GM12873 (cell line): ENCODE measurements around the gene KCNK1.

ENCODE experiments used
- TF ChIP-seq, protein P1 (sequence below): IDR thresholded peaks from 2 replicates; pipeline ENCODE4 v1.5.1; 2012; ENCODE audit warnings: low read depth, mild to moderate bottlenecking, moderate library complexity, low read length, control low read depth; ENCODE audit not compliant: insufficient read depth; ENCODE audit errors: missing control alignments

The KCNK1 gene

DNA sequence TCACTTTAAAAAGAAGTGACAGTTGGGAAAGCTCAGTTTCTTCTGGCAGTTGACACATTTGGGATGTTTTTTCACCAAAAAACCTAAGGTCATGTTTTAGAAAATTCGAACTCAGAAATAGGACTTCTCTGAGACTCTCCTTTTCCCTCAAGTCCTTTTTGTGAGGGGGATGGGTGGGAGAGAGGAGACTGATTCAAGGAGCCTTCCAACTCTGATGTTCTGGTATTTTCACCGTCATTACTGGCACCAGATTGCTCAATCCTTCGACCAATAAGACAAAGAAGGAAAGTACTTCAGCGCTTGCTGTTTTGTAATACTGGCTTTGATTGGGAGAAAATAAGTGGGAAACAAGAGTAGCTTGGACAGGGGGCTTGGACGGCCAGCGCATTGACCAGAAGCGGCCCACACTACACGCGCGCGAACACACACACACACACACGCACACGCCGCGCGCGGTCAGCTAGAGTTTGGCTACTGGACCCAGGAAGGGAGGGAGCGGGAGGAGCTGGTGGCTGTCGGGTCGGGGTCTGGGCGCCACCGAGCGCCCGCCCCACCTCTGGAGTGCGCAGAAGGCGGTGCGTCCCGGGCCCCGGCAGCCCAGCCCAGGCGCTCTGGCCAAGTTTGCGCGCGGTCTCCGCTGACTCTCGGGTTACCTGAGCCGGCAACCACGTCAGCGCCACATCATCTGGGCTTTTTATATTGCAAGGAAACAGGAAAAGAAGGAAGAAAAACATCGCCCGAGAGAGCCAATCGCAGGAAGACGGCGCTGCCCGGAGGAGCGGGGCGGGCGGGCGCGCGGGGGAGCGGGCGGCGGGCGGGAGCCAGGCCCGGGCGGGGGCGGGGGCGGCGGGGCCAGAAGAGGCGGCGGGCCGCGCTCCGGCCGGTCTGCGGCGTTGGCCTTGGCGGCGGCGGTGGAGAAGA is at the start of gene KCNK1:
KCNK1 (plus strand) TSS at position 855 of the 921 bp plus-strand sequence; CDS start at position 921, 66 bp downstream.
- TF ChIP-seq, protein P1, sequence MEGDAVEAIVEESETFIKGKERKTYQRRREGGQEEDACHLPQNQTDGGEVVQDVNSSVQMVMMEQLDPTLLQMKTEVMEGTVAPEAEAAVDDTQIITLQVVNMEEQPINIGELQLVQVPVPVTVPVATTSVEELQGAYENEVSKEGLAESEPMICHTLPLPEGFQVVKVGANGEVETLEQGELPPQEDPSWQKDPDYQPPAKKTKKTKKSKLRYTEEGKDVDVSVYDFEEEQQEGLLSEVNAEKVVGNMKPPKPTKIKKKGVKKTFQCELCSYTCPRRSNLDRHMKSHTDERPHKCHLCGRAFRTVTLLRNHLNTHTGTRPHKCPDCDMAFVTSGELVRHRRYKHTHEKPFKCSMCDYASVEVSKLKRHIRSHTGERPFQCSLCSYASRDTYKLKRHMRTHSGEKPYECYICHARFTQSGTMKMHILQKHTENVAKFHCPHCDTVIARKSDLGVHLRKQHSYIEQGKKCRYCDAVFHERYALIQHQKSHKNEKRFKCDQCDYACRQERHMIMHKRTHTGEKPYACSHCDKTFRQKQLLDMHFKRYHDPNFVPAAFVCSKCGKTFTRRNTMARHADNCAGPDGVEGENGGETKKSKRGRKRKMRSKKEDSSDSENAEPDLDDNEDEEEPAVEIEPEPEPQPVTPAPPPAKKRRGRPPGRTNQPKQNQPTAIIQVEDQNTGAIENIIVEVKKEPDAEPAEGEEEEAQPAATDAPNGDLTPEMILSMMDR = no peak

DNA sequence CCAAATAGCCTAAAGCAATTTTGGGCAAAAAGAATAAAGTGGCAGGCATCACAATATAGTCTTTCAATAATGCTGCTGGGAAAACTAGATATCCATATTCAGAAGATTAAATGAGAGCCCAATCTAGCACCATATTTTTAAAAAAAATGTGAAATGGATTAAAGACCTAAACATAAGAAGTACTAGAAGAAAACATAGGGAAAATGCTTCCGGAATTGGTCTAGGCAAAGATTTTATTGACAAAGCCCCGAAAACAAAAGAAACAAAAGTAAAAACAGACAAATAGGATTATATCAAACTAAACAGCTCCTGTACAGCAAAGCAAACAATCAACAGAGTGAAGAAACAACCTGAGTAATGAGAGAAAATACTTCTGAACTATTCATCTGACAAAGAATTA is 48.6 kb upstream of the KCNK1 start:
- TF ChIP-seq, protein P1 = no peak

DNA sequence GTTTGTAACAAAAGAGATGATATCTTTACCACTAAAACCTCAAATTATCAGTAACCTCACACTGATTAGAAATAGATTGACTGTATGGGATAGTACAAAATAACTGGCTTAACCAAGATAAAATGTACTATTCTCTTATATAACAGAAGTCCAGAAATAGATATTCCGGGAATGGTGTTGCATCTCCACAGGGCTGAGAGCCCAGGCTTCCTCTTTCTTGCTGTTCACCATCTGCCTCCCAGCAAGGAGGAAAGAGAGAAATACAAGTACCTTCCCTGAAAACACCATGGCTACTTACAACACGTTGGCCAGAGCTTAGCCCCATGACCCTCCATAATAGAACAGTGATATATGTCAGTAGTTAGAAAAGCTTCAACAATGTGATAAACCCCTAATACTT is 47.0 kb upstream of the KCNK1 start:
- TF ChIP-seq, protein P1 = no peak

DNA sequence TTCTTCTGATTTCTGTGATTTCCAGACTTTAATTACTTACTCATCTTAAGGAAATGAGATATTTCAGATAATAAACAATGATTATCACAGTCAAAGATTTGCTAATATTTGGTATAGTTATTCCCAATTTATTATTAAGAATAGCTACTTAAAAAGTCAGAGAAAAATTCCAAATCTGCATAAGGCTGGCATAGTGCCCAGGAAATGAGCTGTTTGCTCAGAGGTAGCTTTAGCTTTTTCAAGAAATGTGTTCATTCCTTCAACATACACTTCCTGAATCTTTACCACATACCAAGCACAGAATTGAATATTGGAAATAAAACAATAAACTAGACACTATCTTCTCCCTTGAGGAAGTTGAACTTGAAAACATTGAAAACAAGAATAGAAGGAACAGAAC is 44.3 kb upstream of the KCNK1 start:
- TF ChIP-seq, protein P1 = no peak

DNA sequence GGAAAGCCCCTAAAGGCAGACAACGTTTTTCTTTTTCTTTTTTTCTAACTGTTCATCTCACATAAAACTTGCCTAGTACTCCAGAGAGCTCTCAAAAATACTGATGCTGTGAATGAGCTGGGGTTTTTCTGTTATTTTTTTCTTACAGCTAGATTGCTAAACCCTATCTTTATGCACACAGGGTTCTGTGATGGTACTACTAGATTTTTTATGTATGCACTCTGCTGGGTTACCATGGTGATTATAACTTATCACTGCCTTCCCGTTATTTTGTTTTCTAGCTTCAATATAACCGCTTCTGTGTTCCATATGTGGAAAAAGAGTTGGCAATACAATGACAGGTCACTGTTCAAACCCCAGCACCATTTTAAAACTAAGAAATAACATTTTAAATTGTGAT is 43.7 kb upstream of the KCNK1 start:
- TF ChIP-seq, protein P1 = no peak

DNA sequence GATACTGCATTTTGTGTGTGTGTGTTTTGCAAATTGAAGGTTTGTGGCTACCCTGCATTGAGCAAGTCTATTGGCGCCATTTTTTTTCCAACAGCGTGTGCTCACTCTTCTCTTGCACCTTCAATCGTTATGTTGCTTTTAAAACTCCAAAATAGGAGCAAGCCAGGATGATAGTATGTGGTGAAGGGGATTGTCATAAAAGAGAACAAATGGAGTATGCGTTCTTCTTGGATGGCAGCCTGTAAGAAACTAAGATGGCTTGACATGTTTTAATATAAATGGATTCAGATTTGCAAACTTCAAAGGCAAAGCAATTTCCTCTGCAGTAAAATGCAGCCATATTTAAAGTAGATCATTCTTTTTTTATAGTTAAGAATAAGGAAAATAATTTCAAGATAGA is 43.2 kb upstream of the KCNK1 start:
- TF ChIP-seq, protein P1 = no peak

DNA sequence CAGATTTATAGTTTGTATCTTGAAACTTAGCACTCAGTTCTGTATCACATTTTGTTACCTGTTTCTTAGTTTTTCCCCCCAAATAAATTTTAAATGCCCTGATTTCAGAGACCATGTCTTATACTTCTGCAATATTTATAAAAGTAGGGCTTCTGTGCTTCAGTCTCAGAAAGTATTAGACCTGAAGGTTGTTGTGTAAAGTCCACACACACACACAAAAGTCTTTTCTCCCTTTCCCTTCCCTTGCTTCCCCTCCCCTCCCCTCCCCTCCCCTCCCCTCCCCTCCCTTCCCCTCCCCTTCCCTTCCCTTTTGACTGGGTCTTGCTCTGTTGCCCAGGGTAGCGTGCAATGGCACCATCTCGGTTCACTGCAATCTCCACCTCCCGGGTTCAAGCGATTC is 41.0 kb upstream of the KCNK1 start:
- TF ChIP-seq, protein P1 = no peak
